Islet of Langerhans (tissue), 1 donor: Measurements from ENCODE around the gene SMAD9.
A peak's percentile ranks its signal among the peaks of the same experiment; 100 is the strongest.

Experiments used
- FAIRE-seq: peaks from one replicate; lab custom pipeline; 2011; peaks lifted over from hg19 to GRCh38; lab: Jason Lieb, UNC

Gene SMAD9

GRCh38 chr13:36815062-36815461 lies 105.0 kb downstream of the SMAD9 start:
- no peak for FAIRE-seq

- no peak for FAIRE-seq
These were observed 105.6 kb downstream of the SMAD9 start for GRCh38 chr13:36814465-36814864.

- FAIRE-seq: no peak
These were observed 106.8 kb downstream of the SMAD9 start for GRCh38 chr13:36813225-36813624.

GRCh38 chr13:36807616-36808015 lies 112.4 kb downstream of the SMAD9 start:
- FAIRE-seq: no peak

- FAIRE-seq: no peak
These were observed 113.9 kb downstream of the SMAD9 start for GRCh38 chr13:36806102-36806501.

GRCh38 chr13:36804588-36804987 lies 115.5 kb downstream of the SMAD9 start:
- no peak for FAIRE-seq

- peak; percentile 45 for FAIRE-seq
These were observed 119.0 kb downstream of the SMAD9 start for GRCh38 chr13:36801035-36801434.

GRCh38 chr13:36796052-36796451 lies 124.0 kb downstream of the SMAD9 start:
- no peak for FAIRE-seq

GRCh38 chr13:36795463-36795862 lies 124.6 kb downstream of the SMAD9 start:
- no peak for FAIRE-seq
